Inferior parietal cortex (tissue), 1 donor: ENCODE data around the gene FUT7.
A peak's percentile ranks its signal among the peaks of the same experiment; 100 is the strongest.

ENCODE experiments used
- DNase-seq: peaks from one replicate; pipeline ENCODE4 v3.0.0-alpha.2; 2016; ENCODE audit errors: extremely low spot score

FUT7 gene

DNA sequence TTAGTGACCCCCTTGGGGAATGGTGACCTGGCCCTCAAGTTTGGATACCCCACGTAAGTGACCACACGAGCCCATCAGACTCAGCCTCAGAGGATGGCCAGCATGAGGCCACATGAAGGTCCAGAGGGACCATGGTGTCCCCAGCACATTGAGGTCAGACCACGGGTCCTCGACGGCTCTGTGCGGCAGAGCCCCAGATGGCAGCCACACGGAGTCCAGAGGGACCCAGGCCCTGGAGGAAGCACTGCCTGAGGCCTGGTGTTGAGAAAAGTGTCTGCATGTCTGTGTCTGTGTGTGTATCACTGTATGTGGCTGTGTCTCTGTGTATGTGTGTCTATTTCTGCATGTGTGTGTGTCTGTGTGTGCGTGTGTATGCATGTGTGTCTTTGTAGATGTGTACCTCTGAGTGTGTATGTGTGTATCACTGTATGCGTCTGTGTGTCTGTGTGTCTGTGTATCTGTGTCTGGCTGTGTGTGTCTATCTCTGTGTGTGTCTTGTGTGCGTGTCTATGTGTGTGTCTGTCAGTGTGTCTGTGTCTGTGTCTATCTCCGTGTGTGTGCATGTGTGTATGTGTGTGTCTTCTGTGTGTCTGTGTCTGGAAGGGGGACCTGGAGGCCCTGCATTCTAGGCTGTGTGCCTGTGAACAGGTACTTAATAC, 48.1 kb downstream of the FUT7 start:
- DNase-seq, result no peak

DNA sequence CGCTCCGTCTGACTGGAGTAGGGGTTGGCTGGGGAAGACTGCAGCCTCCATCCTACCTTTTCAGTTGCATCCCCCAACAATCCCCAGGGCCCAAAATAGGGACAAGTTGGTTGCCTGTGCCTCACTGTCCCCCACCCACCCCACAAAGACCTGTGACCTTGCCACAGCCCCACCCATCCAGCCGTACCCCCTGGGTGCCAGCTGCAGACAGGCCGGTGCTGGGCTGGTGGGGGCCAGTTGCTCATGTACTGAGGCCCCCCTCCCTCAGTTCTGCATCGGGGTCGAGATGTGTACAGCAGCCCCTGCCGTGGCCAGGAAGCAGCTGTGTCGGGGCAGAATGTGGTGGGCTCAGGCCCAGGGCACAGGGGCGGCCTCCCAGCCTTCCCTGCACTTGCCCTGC, 48.7 kb downstream of the FUT7 start:
- DNase-seq, result no peak

DNA sequence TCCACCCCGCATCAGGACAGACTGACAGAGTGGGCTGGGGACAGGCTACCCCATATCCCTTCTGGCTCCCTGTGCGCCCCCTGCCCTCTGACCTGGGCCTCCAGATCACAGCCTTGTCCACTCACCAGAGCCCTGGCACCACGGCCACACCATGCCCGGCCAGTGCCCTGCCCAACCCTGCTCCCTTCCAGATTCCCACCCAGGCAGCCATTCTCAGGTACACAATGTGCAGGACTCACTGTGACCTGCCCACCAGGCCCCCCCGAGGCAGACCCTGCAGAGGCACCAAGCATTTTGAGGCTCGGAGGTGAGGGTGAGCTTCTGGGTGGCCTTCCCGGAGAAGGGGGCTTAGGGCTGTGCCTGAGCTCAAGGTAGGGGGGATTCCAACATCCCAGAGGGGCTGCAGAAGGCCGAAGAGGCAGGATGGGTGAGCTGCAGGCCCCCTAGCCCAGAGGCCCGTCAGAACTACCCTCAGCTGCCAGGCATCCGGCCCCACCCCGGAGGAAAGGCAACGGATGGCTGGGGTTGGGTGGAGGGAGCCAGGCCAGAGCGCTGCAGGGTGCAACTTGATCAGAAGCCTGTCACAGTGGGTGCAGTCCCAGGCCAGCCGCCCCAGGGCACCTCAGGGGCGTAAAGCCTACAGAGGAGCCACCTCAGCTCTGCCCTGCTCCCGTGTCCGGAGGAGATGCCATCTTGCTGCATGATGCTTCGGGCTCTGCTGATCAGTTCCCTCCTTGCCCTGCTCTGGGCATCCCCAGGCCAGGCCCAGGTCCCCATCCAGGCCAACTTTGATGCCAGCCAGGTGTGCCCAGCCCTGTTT, 49.4 kb downstream of the FUT7 start, which contains the start of gene LCNL1:
Gene LCNL1, plus strand, starts transcription at position 762 of the 820 bp plus-strand sequence. CDS start 594 bp downstream, outside the sequence.
- no peak for DNase-seq

DNA sequence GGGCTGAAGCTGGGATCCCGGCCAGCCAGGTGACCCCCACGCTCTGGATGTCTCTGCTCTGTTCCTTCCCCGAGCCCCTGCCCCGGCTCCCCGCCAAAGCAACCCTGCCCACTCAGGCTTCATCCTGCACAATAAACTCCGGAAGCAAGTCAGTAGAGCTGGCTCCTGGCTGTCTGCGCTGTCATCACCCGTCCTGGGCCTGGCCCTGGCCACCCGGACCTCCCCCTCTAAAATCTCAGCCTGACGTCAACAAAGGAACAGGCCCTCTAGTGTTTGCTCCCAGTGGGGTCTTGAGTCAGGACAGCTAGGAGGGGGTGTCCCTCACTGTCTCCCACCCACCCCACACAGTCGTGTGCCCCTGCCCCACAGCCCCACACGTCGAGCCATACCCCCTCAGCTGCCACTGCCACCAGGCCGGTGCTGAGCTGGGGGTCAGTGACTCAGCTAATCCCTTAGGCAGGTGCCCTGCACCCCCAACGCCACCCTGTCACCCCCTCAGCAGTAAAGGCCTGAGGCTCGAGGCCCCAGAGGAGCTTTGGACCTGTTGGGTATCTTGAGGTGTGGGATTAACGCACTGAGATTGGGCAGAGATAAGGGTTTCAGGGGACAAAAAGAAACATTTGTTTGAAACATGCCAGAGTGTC, 50.2 kb downstream of the FUT7 start:
- peak; percentile 36 for DNase-seq

DNA sequence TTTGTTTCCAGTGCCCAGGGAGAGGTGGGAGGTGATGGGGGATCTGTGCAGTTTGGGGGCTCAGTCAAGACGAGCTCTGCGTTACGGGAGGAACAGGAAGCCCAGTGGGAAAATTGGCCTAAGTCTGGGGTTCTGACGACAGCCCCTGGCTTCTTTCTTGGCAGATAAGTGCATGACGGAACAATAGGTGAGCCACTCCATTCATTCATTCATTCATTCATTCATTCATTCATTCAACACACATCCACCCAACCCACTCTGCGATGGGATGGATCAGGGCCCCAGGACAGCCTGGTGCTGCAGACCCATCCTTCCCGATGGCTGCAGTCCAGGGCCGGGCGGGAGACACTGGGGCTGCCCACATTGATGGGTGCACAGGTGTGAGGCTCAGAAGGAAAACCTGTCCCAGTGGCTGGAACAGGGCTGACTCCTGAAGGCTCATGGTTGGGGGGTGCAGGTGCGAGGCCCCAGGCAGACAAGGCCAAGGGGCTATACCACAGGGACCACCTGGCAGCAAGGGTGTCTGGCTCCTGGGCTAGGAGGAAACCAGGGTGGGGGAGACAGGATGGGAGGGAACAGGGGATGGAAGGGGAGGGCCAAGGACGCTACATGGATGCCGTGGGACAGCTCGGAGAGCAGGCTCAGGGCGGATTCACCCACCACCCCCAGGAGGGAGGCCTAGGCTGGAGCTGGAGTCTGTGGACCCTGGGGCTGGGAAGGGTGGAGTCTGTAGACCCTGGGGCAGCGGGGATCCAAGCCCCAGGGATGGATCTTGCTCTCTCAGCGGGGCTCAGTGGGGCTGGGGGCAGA, 51.0 kb downstream of the FUT7 start:
- no peak for DNase-seq
